OCI-LY7 (cell line): ENCODE measurements around the gene COX20. TPM values are rescaled to one million over a fixed set of nuclear protein-coding genes. Genes with fewer than 3 reads are reported as not detected.
A peak's percentile ranks its signal among the peaks of the same experiment; 100 is the strongest.

Source experiments
- BruUV-seq: library from RNA; stranded (reverse); fragments of 400-500 nt; replicated peaks from 2 replicates; lab custom pipeline; 2021; lab: Mats Ljungman, UMichigan
- CTCF ChIA-PET: fragments of 300-600 bp; sonication (Branson Sonifier 250); formaldehyde crosslinking; loops from one replicate; lab custom pipeline; 2022; ENCODE audit warnings: antibody characterized with exemption; ENCODE audit not compliant: unreplicated experiment; lab: Charles Lee
- POLR2A ChIA-PET: fragments of 300-600 bp; sonication (Branson Sonifier 250); formaldehyde crosslinking; loops from one replicate; lab custom pipeline; 2022; ENCODE audit warnings: antibody characterized with exemption; lab: Charles Lee
- DNase-seq: peaks from one replicate; pipeline ENCODE4 v3.0.0-alpha.2; 2015; ENCODE audit warnings: low spot score
- H2AFZ ChIP-seq: fragments of 200-600 bp; sonication (generic), shearing (Covaris generic); 2 replicates; pipeline ENCODE4 v1.6.1; 2014; ENCODE audit warnings: mild to moderate bottlenecking, antibody characterized with exemption, low read length, moderate library complexity
- H3K27ac ChIP-seq: fragments of 200-600 bp; sonication (generic); 2 replicates; pipeline ENCODE4 v1.5.1; 2014; ENCODE audit warnings: mixed run types, low read depth, mild to moderate bottlenecking, moderate library complexity, low read length, inconsistent platforms; ENCODE audit not compliant: poor library complexity, severe bottlenecking
- H3K36me3 ChIP-seq: fragments of 200-600 bp; sonication (generic); 2 replicates; pipeline ENCODE4 v1.6.1; 2014; ENCODE audit warnings: mild to moderate bottlenecking, antibody characterized with exemption, low read length, moderate library complexity, mixed read lengths; ENCODE audit not compliant: insufficient read depth
- H3K4me1 ChIP-seq: fragments of 200-600 bp; sonication (generic); 2 replicates; pipeline ENCODE4 v1.5.1; 2014; ENCODE audit warnings: mild to moderate bottlenecking, low read length; ENCODE audit not compliant: insufficient read depth, poor library complexity, severe bottlenecking
- H3K4me2 ChIP-seq: fragments of 200-600 bp; sonication (generic); 2 replicates; pipeline ENCODE4 v1.6.1; 2014; ENCODE audit warnings: mild to moderate bottlenecking, low read length
- H3K4me3 ChIP-seq: fragments of 200-600 bp; sonication (generic); 2 replicates; pipeline ENCODE4 v1.5.1; 2014; ENCODE audit warnings: mild to moderate bottlenecking, low read depth, low read length; ENCODE audit not compliant: poor library complexity, severe bottlenecking
- H3K79me2 ChIP-seq: fragments of 200-600 bp; sonication (generic); 2 replicates; pipeline ENCODE4 v1.6.1; 2016; ENCODE audit warnings: low read depth, mild to moderate bottlenecking, low read length, moderate library complexity, mixed read lengths; ENCODE audit not compliant: insufficient read depth
- H3K9me2 ChIP-seq: fragments of 200-600 bp; sonication (generic); 2 replicates; pipeline ENCODE4 v1.6.1; 2016; ENCODE audit warnings: mild to moderate bottlenecking, low read length, mixed read lengths; ENCODE audit not compliant: insufficient read depth
- H3K9me3 ChIP-seq: fragments of 200-600 bp; sonication (generic); 2 replicates; pipeline ENCODE4 v1.6.1; 2014; ENCODE audit warnings: mild to moderate bottlenecking, mixed run types, low read length, mixed read lengths
- H4K20me1 ChIP-seq: fragments of 200-600 bp; sonication (generic); 2 replicates; pipeline ENCODE4 v1.6.1; 2014; ENCODE audit warnings: mild to moderate bottlenecking, antibody characterized with exemption, low read length, moderate library complexity, mixed read lengths; ENCODE audit not compliant: insufficient read depth
- CTCF ChIP-seq: fragments of 200-600 bp; sonication (generic); conservative IDR thresholded peaks from 2 replicates; pipeline ENCODE4 v1.5.1; 2014; ENCODE audit warnings: mild to moderate bottlenecking, antibody characterized with exemption, low read length, moderate library complexity, mixed read lengths
- EZH2phosphoT487 ChIP-seq: fragments of 200-600 bp; sonication (generic); IDR thresholded peaks from 2 replicates; pipeline ENCODE4 v1.6.1; 2018; ENCODE audit warnings: low read depth, borderline replicate concordance, mild to moderate bottlenecking, mixed run types, antibody characterized with exemption, low read length, moderate library complexity, mixed read lengths
- intact Hi-C: fragments of 100-400 bp; cut with micrococcal nuclease; formaldehyde crosslinking; loops from one replicate; pipeline ENCODE4 v1.10.0; 2022; ENCODE audit not compliant: unreplicated experiment
- total RNA-seq, 2 experiments: library from RNA; depleted of rRNA in 1 of 2; stranded (reverse); fragments of >200 nt in 1 of 2; shearing (Covaris generic) in 1 of 2; gene quantifications; 2 replicates each; pipeline ENCODE4 v1.2.3, GENCODE V29; 2014 to 2022

Gene COX20
- total RNA-seq, 2 experiments from 2014 or later, result 12.7 to 26.3 TPM

- Histone ChIP-seq H3K4me1 (peaks cover 30% of the 10 kb centered on the region), H2AFZ (no peak overlapping the region), H3K9me2 (no peaks in the 10 kb centered on the region), H4K20me1 (peaks cover 63% of the 10 kb centered on the region), H3K4me3 (no peak overlapping the region), H3K4me2 (no peak overlapping the region), H3K27ac (no peak overlapping the region), H3K9me3 (no peaks in the 10 kb centered on the region), H3K79me2 (peaks cover 96% of the 10 kb centered on the region), H3K36me3 (peaks cover 100% of the 10 kb centered on the region)
- CTCF ChIA-PET, result no interaction called here
- BruUV-seq, result no TSS peak
- POLR2A ChIA-PET, result interaction anchor here (0.7 to 1.2 kb wide), 4 partner anchors 8 to 86 kb away, joined by 3 to 5 read pairs (median 4); partner anchors contain the start of gene COX20
- no peak for DNase-seq
- TF ChIP-seq CTCF (no peak), EZH2phosphoT487 (no peak)
- intact Hi-C loops, result no loop called here
Observed at GRCh38 chr1:244854865-244855578, 19.6 kb downstream of the COX20 start.

- H3K79me2 ChIP-seq, result peaks cover 100% of the 10 kb centered on the region
- H2AFZ ChIP-seq, result no peak overlapping the region
- ChIA-PET CTCF (no interaction called here), POLR2A (interaction anchor here (0.6 to 2.2 kb wide), 3 partner anchors 8 to 14 kb away, joined by 3 to 20 read pairs (median 7); no protein-coding TSS in a partner anchor)
- H3K4me3 ChIP-seq, result no peak overlapping the region
- H3K9me2 ChIP-seq, result no peaks in the 10 kb centered on the region
- TF ChIP-seq CTCF (no peak), EZH2phosphoT487 (no peak)
- BruUV-seq, result no TSS peak
- H4K20me1 ChIP-seq, result peaks cover 80% of the 10 kb centered on the region
- H3K9me3 ChIP-seq, result no peaks in the 10 kb centered on the region
- H3K27ac ChIP-seq, result no peak overlapping the region
- no peak overlapping the region for H3K4me2 ChIP-seq
- intact Hi-C loops, result no loop called here
- DNase-seq, result no peak
- H3K4me1 ChIP-seq, result peaks cover 48% of the 10 kb centered on the region
- H3K36me3 ChIP-seq, result peaks cover 100% of the 10 kb centered on the region
Observed at GRCh38 chr1:244857761-244858160, 22.3 kb downstream of the COX20 start.

GRCh38 chr1:244858357-244858756 is 22.9 kb downstream of the COX20 start:
- Histone ChIP-seq H3K79me2 (peaks cover 99% of the 10 kb centered on the region), H3K9me2 (no peaks in the 10 kb centered on the region), H3K36me3 (peaks cover 98% of the 10 kb centered on the region), H2AFZ (no peak overlapping the region), H3K27ac (no peak overlapping the region), H3K4me1 (peaks cover 48% of the 10 kb centered on the region), H3K4me2 (0 out of 2 replicates have a peak overlapping the region, but pooled peaks have one; percentile 84), H3K9me3 (no peaks in the 10 kb centered on the region), H4K20me1 (peaks cover 80% of the 10 kb centered on the region), H3K4me3 (no peak overlapping the region)
- no peak for TF ChIP-seq EZH2phosphoT487
- TF ChIP-seq CTCF, result no peak
- ChIA-PET CTCF (no interaction called here), POLR2A (interaction anchor here (0.6 to 2.2 kb wide), 5 partner anchors 8 to 131 kb away, joined by 3 to 20 read pairs (median 8); no protein-coding TSS in a partner anchor)
- no TSS peak for BruUV-seq
- no peak for DNase-seq
- intact Hi-C loops, result no loop called here
